GM12878 (cell line): ENCODE measurements around the gene DDX39A. TPM values are rescaled to one million over a fixed set of nuclear protein-coding genes. Genes with fewer than 3 reads are reported as not detected.

Experiments
- ATAC-seq: fragments of 200-7000 bp; cut with Tn5 transposase; 3 replicates; pipeline ENCODE4 v1.9.1; 2020; ENCODE audit warnings: mild to moderate bottlenecking, moderate library complexity
- BruUV-seq: library from RNA; stranded (reverse); fragments of 400-500 nt; replicated peaks from 2 replicates; lab custom pipeline; 2021; lab: Mats Ljungman, UMichigan
- CTCF ChIA-PET: fragments of 300-600 bp; sonication (Branson Sonifier 250); formaldehyde crosslinking; extraction: SDS; loops from one replicate; lab custom pipeline; 2021; ENCODE audit warnings: inconsistent platforms; lab: Yijun Ruan, JAX
- POLR2A ChIA-PET: fragments of 350-600 bp; formaldehyde crosslinking; extraction: SDS; loops from one replicate; lab custom pipeline; 2021; ENCODE audit warnings: inconsistent platforms; lab: Charles Lee
- RAD21 ChIA-PET: fragments of 300-600 bp; sonication (Branson Sonifier 250); formaldehyde crosslinking; loops from one replicate; lab custom pipeline; 2023; ENCODE audit warnings: antibody characterized with exemption; ENCODE audit not compliant: unreplicated experiment; lab: Charles Lee
- SMC1A ChIA-PET: fragments of 300-600 bp; sonication (Branson Sonifier 250); formaldehyde crosslinking; loops from one replicate; lab custom pipeline; 2023; ENCODE audit not compliant: unreplicated experiment, uncharacterized antibody; lab: Charles Lee
- DNase-seq: peaks from one replicate; pipeline ENCODE4 v3.0.0-alpha.2; 2011; ENCODE audit warnings: low read depth, low spot score
- FAIRE-seq: peaks from 3 replicates; lab custom pipeline; 2011; peaks lifted over from hg19 to GRCh38; lab: Jason Lieb, UNC
- H2AFZ ChIP-seq: 2 replicates; pipeline ENCODE4 v1.6.0; 2011; ENCODE audit warnings: low read depth, low read length, control low read depth; ENCODE audit not compliant: control insufficient read depth
- H3K27ac ChIP-seq: 2 replicates; pipeline ENCODE4 v1.5.1; 2011; ENCODE audit warnings: control low read depth; ENCODE audit not compliant: control insufficient read depth, insufficient read depth
- H3K27me3 ChIP-seq, 2 experiments: replicated peaks in 1 of 2; 2 replicates each; pipeline versions ENCODE4 v1.6.0 to v1.6.1; 2011; ENCODE audit warnings: low read length in 1 of 2; ENCODE audit not compliant: control insufficient read depth in 2 of 2, insufficient read depth in 2 of 2
- H3K36me3 ChIP-seq, 2 experiments: 2 replicates each; pipeline ENCODE4 v1.5.1; 2011; ENCODE audit warnings: low read length in 1 of 2; ENCODE audit not compliant: control insufficient read depth in 2 of 2, insufficient read depth in 2 of 2
- H3K4me1 ChIP-seq: 2 replicates; pipeline ENCODE4 v1.6.1; 2011; ENCODE audit warnings: mild to moderate bottlenecking, low read length, moderate library complexity, mixed read lengths; ENCODE audit not compliant: control insufficient read depth, insufficient read depth
- H3K4me2 ChIP-seq: 2 replicates; pipeline ENCODE4 v1.6.0; 2011; ENCODE audit warnings: control low read depth; ENCODE audit not compliant: control insufficient read depth, insufficient read depth
- H3K4me3 ChIP-seq: fragments of 200-600 bp; sonication (generic); 2 replicates; pipeline ENCODE4 v1.5.1; 2016
- H3K79me2 ChIP-seq: 2 replicates; pipeline ENCODE4 v1.6.0; 2011; ENCODE audit warnings: low read length; ENCODE audit not compliant: control insufficient read depth, insufficient read depth
- H3K9ac ChIP-seq: 2 replicates; pipeline ENCODE4 v1.8.0; 2011; ENCODE audit warnings: low read length, control low read depth, mixed read lengths; ENCODE audit not compliant: control insufficient read depth, insufficient read depth
- H3K9me3 ChIP-seq: replicated peaks from 3 replicates; pipeline ENCODE4 v1.5.1; 2011; ENCODE audit warnings: mild to moderate bottlenecking, low read length; ENCODE audit not compliant: control insufficient read depth, insufficient read depth
- H4K20me1 ChIP-seq: 2 replicates; pipeline ENCODE4 v1.6.0; 2011; ENCODE audit not compliant: control insufficient read depth, insufficient read depth
- EZH2 ChIP-seq: IDR thresholded peaks from 2 replicates; pipeline ENCODE4 v1.6.1; 2012; ENCODE audit warnings: low read depth, mild to moderate bottlenecking, control low read depth, inconsistent platforms, low read length, borderline replicate concordance; ENCODE audit not compliant: control insufficient read depth
- HDGF ChIP-seq: fragments of 450-650 bp; IDR thresholded peaks from 2 replicates; pipeline ENCODE4 v1.6.1; 2016; ENCODE audit warnings: antibody characterized with exemption
- NFYA ChIP-seq: IDR thresholded peaks from 2 replicates; pipeline ENCODE4 v1.6.1; 2011; ENCODE audit warnings: low read depth, mild to moderate bottlenecking, low read length, improper control_type of control experiment, borderline replicate concordance
- RFX5 ChIP-seq: IDR thresholded peaks from 2 replicates; pipeline ENCODE4 v1.6.1; 2011; ENCODE audit warnings: low read depth, low read length, improper control_type of control experiment
- SIX5 ChIP-seq: IDR thresholded peaks from 2 replicates; pipeline ENCODE4 v1.6.1; 2011; ENCODE audit warnings: mild to moderate bottlenecking, low read depth, low read length, moderate library complexity; ENCODE audit not compliant: severe bottlenecking
- STAT1 ChIP-seq: fragments of 450-650 bp; conservative IDR thresholded peaks from 2 replicates; pipeline ENCODE4 v1.6.1; 2014; ENCODE audit warnings: antibody characterized with exemption, mild to moderate bottlenecking
- ZNF207 ChIP-seq: fragments of 450-650 bp; IDR thresholded peaks from 2 replicates; pipeline ENCODE4 v1.6.1; 2014; ENCODE audit warnings: antibody characterized with exemption, mild to moderate bottlenecking, borderline replicate concordance
- ZNF384 ChIP-seq: IDR thresholded peaks from 2 replicates; pipeline ENCODE4 v1.6.1; 2012; ENCODE audit warnings: low read depth, mild to moderate bottlenecking, low read length, improper control_type of control experiment, borderline replicate concordance
- WGBS: methylation state at CpG from one replicate; pipeline ENCODE4 v1.1.6; 2016; ENCODE audit warnings: low lambda C conversion rate; ENCODE audit not compliant: insufficient replicate concordance, insufficient coverage; ENCODE audit errors: missing lambda C conversion rate; 5-methylcytosine and 5-hydroxymethylcytosine counted together
- in situ Hi-C: fragments of 300-500 bp; cut with MboI; formaldehyde crosslinking; loops from 9 replicates; pipeline ENCODE4 v1.14.3; 2018; ENCODE audit warnings: mixed read lengths
- intact Hi-C: fragments of 100-400 bp; cut with micrococcal nuclease; formaldehyde crosslinking; loops from one replicate; pipeline ENCODE4 v1.14.2; 2022; ENCODE audit not compliant: unreplicated experiment
- polyA plus RNA-seq, 11 experiments: library from polyadenylated mRNA; depleted of rRNA in 4 of 11; unstranded in 6 of 11; stranded (reverse) in 5 of 11; fragments of >200 nt; fragmentation: Nextera tagmentation in 4 of 11; fragmentation: Illumina TruSeq in 1 of 11; extraction: Ambion mirVana in 4 of 11; extraction: Trizol in 1 of 11; gene quantifications; 1 replicate in 1 of 11; 2 replicates in 10 of 11; pipeline versions ENCODE4 v1.2.1 to v1.2.3, GENCODE V29; 2011 to 2016; ENCODE audit warnings: inconsistent platforms in 2 of 11, missing spikeins in 2 of 11, low read depth in 1 of 11
- total RNA-seq, 4 experiments: library from RNA; depleted of rRNA in 3 of 4; stranded (reverse); fragments of >200 nt in 3 of 4; fragmentation: Illumina TruSeq in 1 of 4; extraction: Trizol in 1 of 4; gene quantifications; 2 replicates each; pipeline versions ENCODE4 v1.2.1 to v1.2.3, GENCODE V29; 2013 to 2021
- TF ChIP-seq, protein P1 (sequence below): IDR thresholded peaks from 2 replicates; pipeline ENCODE4 v1.6.1; 2012; ENCODE audit warnings: low read depth, low read length, improper control_type of control experiment

Gene DDX39A
- total and polyA plus RNA-seq, 10 of the 15 experiments (the other 5 are each of a cell fraction or from before 2014, with no cell fraction given) = 113 to 378 (median 224) TPM

DNA sequence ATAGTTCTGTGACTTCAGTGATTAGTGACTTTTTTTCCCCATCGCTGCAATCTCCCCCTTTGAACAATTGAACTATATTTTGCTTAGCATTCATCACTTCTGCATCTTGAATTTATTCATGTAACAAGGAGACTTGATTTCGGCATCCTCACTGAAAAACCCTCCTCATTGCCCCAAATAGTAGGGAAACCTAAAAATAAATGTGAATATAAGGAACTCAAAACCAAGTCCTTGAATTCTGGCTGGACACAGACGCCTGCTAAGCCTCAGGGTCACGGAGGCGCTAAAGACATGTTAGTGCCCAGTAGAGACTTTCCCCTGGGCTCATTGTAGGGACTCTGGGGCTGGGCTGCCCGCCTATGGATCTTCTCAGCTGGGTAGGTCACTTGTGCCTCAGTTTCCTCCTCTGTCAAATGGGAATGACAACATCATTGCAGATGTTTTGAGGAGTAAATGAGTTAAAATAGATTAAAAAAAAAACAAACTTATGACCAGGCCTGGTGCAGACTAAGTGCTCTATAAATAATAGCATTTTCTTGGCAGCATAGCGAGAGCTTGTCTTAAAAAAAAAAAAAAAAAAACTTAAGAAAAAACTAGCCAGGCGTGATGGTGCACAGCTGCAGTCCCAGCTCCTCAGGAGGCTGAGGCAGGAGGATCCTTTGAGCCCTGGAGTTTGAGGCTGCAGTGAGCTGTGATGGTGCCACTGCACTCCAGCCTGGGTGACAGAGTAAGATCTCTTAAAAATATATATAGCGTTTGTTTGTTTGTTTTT is 39.7 kb downstream of the DDX39A start:
- WGBS = 49% methylated on average over 9 of the region's 9 CpGs
- POLR2A ChIA-PET = interaction anchor here (0.6 to 9.6 kb wide), 11 partner anchors 12 to 251 kb away, joined by 3 to 331 read pairs (median 4); no protein-coding TSS in a partner anchor
- Histone ChIP-seq H3K4me3 (no peak overlapping the region), H3K36me3 (no peaks in the 10 kb centered on the region), H3K79me2 (peaks cover 40% of the 10 kb centered on the region), H3K9me3 (no peaks in the 10 kb centered on the region), H3K27me3 (no peaks in the 10 kb centered on the region), H3K27ac (no peak overlapping the region), H2AFZ (no peak overlapping the region), H3K9ac (no peak overlapping the region), H4K20me1 (no peaks in the 10 kb centered on the region), H3K4me2 (no peak overlapping the region), H3K4me1 (peaks cover 34% of the 10 kb centered on the region)
- RAD21 ChIA-PET = interaction anchor here (0.8 to 9.3 kb wide), 4 partner anchors 12 to 243 kb away, joined by 3 to 270 read pairs (median 10); partner anchors contain the start of gene ASF1B
- ATAC-seq (no peak), DNase-seq (no peak), FAIRE-seq (no peak)
- BruUV-seq = no TSS peak
- SMC1A ChIA-PET = interaction anchor here (1.1 to 11.2 kb wide), 3 partner anchors 7 to 27 kb away, joined by 4 to 297 read pairs (median 6); no protein-coding TSS in a partner anchor
- CTCF ChIA-PET = interaction anchor here (0.6 to 8.5 kb wide), 5 partner anchors 11 to 33 kb away, joined by 3 to 80 read pairs (median 3); no protein-coding TSS in a partner anchor
- TF ChIP-seq SIX5 (no peak), NFYA (no peak), STAT1 (no peak)
- in situ Hi-C loops = loop anchor here (10.0 kb wide), 1 partner anchor 1225 kb away; the partner anchor contains the start of genes IER2 and STX10
- intact Hi-C loops = no loop called here

DNA sequence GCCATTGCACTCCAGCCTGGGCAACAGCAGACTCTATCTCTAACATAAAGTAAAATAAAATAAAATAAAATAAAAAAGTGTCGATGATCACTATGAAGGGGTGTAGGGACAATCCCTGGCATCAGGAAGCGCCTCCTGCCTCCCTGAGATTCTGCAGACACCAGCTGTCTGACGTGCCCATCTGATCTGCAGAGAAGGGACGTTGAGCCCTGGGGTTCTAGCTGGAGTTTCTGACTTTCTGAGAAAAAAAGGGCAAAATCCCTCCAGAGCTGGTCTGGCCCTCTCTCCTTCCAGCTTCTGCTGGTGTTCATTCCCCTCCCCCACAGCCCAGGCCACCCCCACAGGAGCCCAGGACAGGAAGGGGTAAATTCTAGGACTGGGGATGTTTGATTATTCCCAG is 40.3 kb downstream of the DDX39A start:
- no peak for TF ChIP-seq RFX5
- TF ChIP-seq, protein P1, sequence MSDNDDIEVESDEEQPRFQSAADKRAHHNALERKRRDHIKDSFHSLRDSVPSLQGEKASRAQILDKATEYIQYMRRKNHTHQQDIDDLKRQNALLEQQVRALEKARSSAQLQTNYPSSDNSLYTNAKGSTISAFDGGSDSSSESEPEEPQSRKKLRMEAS = no peak
- no peak for TF ChIP-seq ZNF207
- no peak for TF ChIP-seq EZH2
- no peak for TF ChIP-seq ZNF384
- TF ChIP-seq HDGF = no peak
- 57% methylated on average over 4 of the region's 4 CpGs for WGBS
- Histone ChIP-seq H4K20me1 (no peaks in the 10 kb centered on the region), H3K27me3 (no peaks in the 10 kb centered on the region), H3K4me1 (peaks cover 34% of the 10 kb centered on the region), H3K27ac (no peak overlapping the region), H3K79me2 (peaks cover 34% of the 10 kb centered on the region), H3K36me3 (no peaks in the 10 kb centered on the region), H3K9me3 (no peaks in the 10 kb centered on the region), H2AFZ (no peak overlapping the region), H3K9ac (no peak overlapping the region), H3K4me3 (no peak overlapping the region), H3K4me2 (no peak overlapping the region)
- in situ Hi-C loops = loop anchor here (10.0 kb wide), 1 partner anchor 1224 kb away; the partner anchor contains the start of genes IER2 and STX10
- ATAC-seq = no peak
- RAD21 ChIA-PET = interaction anchor here (2.6 to 9.3 kb wide), 2 partner anchors 12 to 27 kb away, joined by 15 to 270 read pairs; no protein-coding TSS in a partner anchor
- intact Hi-C loops = no loop called here
- no peak for FAIRE-seq
- POLR2A ChIA-PET = interaction anchor here (0.7 to 9.6 kb wide), 4 partner anchors 11 to 25 kb away, joined by 3 to 331 read pairs (median 6); no protein-coding TSS in a partner anchor
- CTCF ChIA-PET = interaction anchor here (0.6 to 8.5 kb wide), 3 partner anchors 11 to 930 kb away, joined by 3 to 80 read pairs (median 70); no protein-coding TSS in a partner anchor
- DNase-seq = no peak
- SMC1A ChIA-PET = interaction anchor here (11.2 kb wide), 1 partner anchor 16 kb away, joined by 297 read pairs; no protein-coding TSS in a partner anchor
- BruUV-seq = no TSS peak
